HepG2 (cell line): ENCODE results near the gene OR8G1. TPM values are rescaled to one million over a fixed set of nuclear protein-coding genes. Genes with fewer than 3 reads are reported as not detected.

Source experiments
- ATAC-seq: fragments of 200-7000 bp; cut with Tn5 transposase; 3 replicates; pipeline ENCODE4 v1.9.1; 2020; ENCODE audit warnings: mild to moderate bottlenecking, moderate library complexity
- BruUV-seq: library from RNA; stranded (reverse); fragments of 400-500 nt; replicated peaks from 2 replicates; lab custom pipeline; 2021; lab: Mats Ljungman, UMichigan
- CTCF ChIA-PET: fragments of 300-600 bp; formaldehyde crosslinking; extraction: SDS; loops from one replicate; lab custom pipeline; 2021; ENCODE audit warnings: low total read pairs, inconsistent platforms, low intra/inter-chr PET ratio; lab: Yijun Ruan, JAX
- POLR2A ChIA-PET: fragments of 350-600 bp; sonication (Branson Sonifier 250); formaldehyde crosslinking; loops from one replicate; lab custom pipeline; 2020; ENCODE audit warnings: antibody characterized with exemption, inconsistent platforms; lab: Yijun Ruan, JAX
- DNase-seq: peaks from one replicate; pipeline ENCODE4 v3.0.0-alpha.2; 2015; ENCODE audit warnings: low spot score
- FAIRE-seq: peaks from 3 replicates; lab custom pipeline; 2011; peaks lifted over from hg19 to GRCh38; lab: Jason Lieb, UNC
- H2AFZ ChIP-seq: one replicate; pipeline ENCODE4 v1.6.1; 2011; ENCODE audit warnings: low read length, inconsistent platforms
- H3K27ac ChIP-seq: fragments of 300-600 bp; 3 replicates; pipeline ENCODE4 v1.8.0; 2011; ENCODE audit warnings: mixed run types, mild to moderate bottlenecking, mixed read lengths, low read length, inconsistent platforms; ENCODE audit not compliant: insufficient read depth; ENCODE audit errors: extremely low read length
- H3K27me3 ChIP-seq, 2 experiments: fragments of 200-600 bp in 1 of 2; 2 replicates in 1 of 2; 3 replicates in 1 of 2; pipeline versions ENCODE4 v1.6.0 to v1.8.0; 2011; ENCODE audit warnings: low read length in 2 of 2, mild to moderate bottlenecking in 2 of 2, moderate library complexity in 2 of 2, inconsistent platforms in 1 of 2; ENCODE audit not compliant: insufficient read depth in 2 of 2, control insufficient read depth in 1 of 2
- H3K36me3 ChIP-seq, 2 experiments: fragments of 200-600 bp in 1 of 2; replicated peaks in 1 of 2; 2 replicates in 1 of 2; 3 replicates in 1 of 2; pipeline versions ENCODE4 v1.5.1 to v1.8.0; 2011; ENCODE audit warnings: low read length in 2 of 2, inconsistent platforms in 1 of 2; ENCODE audit not compliant: insufficient read depth in 2 of 2, control insufficient read depth in 1 of 2
- H3K4me1 ChIP-seq: 2 replicates; pipeline ENCODE4 v1.5.1; 2012; ENCODE audit warnings: low read length, inconsistent platforms; ENCODE audit not compliant: insufficient read depth
- H3K4me2 ChIP-seq: 2 replicates; pipeline ENCODE4 v1.6.0; 2011; ENCODE audit warnings: low read depth, low read length, inconsistent platforms
- H3K4me3 ChIP-seq, 3 experiments: fragments of 200-600 bp in 1 of 3; sonication (generic), shearing (Covaris generic) in 1 of 3; replicated peaks in 1 of 3; 2 replicates each; pipeline ENCODE4 v1.5.1; 2011 to 2016; ENCODE audit warnings: low read length in 3 of 3, inconsistent platforms in 2 of 3, low read depth in 2 of 3, mild to moderate bottlenecking in 2 of 3, control low read depth in 1 of 3, mixed read lengths in 1 of 3; ENCODE audit not compliant: insufficient read depth in 1 of 3
- H3K79me2 ChIP-seq: one replicate; pipeline ENCODE4 v1.6.1; 2011; ENCODE audit warnings: low read length, inconsistent platforms; ENCODE audit not compliant: insufficient read depth
- H3K9ac ChIP-seq: 2 replicates; pipeline ENCODE4 v1.6.0; 2011; ENCODE audit warnings: mild to moderate bottlenecking, low read depth, low read length, inconsistent platforms; ENCODE audit not compliant: insufficient read depth
- H3K9me3 ChIP-seq: 2 replicates; pipeline ENCODE4 v1.5.1; 2012; ENCODE audit warnings: mild to moderate bottlenecking, low read length
- H4K20me1 ChIP-seq: 2 replicates; pipeline ENCODE4 v1.6.0; 2011; ENCODE audit warnings: inconsistent platforms, mild to moderate bottlenecking, low read length, moderate library complexity; ENCODE audit not compliant: insufficient read depth
- BHLHE40 ChIP-seq: IDR thresholded peaks from 2 replicates; pipeline ENCODE4 v1.6.1; 2011; ENCODE audit warnings: low read length, improper control_type of control experiment
- HCFC1 ChIP-seq: fragments of 150-350 bp; IDR thresholded peaks from 2 replicates; pipeline ENCODE4 v1.6.1; 2014; ENCODE audit warnings: low read depth, low read length
- HDAC2 ChIP-seq: sonication (generic); formaldehyde crosslinking; IDR thresholded peaks from 2 replicates; pipeline ENCODE4 v1.4.0; 2020; ENCODE audit warnings: missing genetic modification reagents
- MZF1 ChIP-seq: sonication (generic); formaldehyde crosslinking; IDR thresholded peaks from 2 replicates; pipeline ENCODE4 v1.8.1; 2023; ENCODE audit warnings: mild to moderate bottlenecking, missing genetic modification reagents, borderline replicate concordance
- RBM39 ChIP-seq: fragments of 200-400 bp; formaldehyde crosslinking; IDR thresholded peaks from one replicate; pipeline ENCODE4 v1.6.1; 2018; ENCODE audit warnings: antibody characterized with exemption, mild to moderate bottlenecking, low read depth, low read length; ENCODE audit not compliant: poor library complexity, severe bottlenecking
- SMC3 ChIP-seq: IDR thresholded peaks from 2 replicates; pipeline ENCODE4 v1.6.1; 2011; ENCODE audit warnings: low read length, improper control_type of control experiment
- STAG1 ChIP-seq: sonication (generic); formaldehyde crosslinking; IDR thresholded peaks from 2 replicates; pipeline ENCODE4 v1.4.0; 2020; ENCODE audit warnings: missing genetic modification reagents
- ZBTB7A ChIP-seq: sonication (generic); formaldehyde crosslinking; IDR thresholded peaks from 2 replicates; pipeline ENCODE4 v1.8.0; 2022; ENCODE audit warnings: mild to moderate bottlenecking, missing genetic modification reagents
- ZMAT5 ChIP-seq: sonication (generic); formaldehyde crosslinking; IDR thresholded peaks from 2 replicates; pipeline ENCODE4 v1.5.0; 2020; ENCODE audit warnings: mild to moderate bottlenecking, low read depth, missing genetic modification reagents, borderline replicate concordance
- ZNF205 ChIP-seq: IDR thresholded peaks from 2 replicates; pipeline ENCODE4 v1.6.1; 2018; ENCODE audit warnings: missing biosample characterization, missing genetic modification reagents
- ZNF235 ChIP-seq: sonication (generic); formaldehyde crosslinking; IDR thresholded peaks from 2 replicates; pipeline ENCODE4 v1.8.1; 2023; ENCODE audit warnings: mild to moderate bottlenecking, missing genetic modification reagents, borderline replicate concordance
- ZNF776 ChIP-seq: sonication (generic); formaldehyde crosslinking; IDR thresholded peaks from 2 replicates; pipeline ENCODE4 v1.4.0; 2020; ENCODE audit warnings: mild to moderate bottlenecking, missing genetic modification reagents
- ZNF839 ChIP-seq: sonication (generic); formaldehyde crosslinking; IDR thresholded peaks from 2 replicates; pipeline ENCODE4 v1.4.0; 2020; ENCODE audit warnings: missing genetic modification reagents, mild to moderate bottlenecking, borderline replicate concordance
- ZNF883 ChIP-seq: sonication (generic); formaldehyde crosslinking; IDR thresholded peaks from 2 replicates; pipeline ENCODE4 v1.5.1; 2020; ENCODE audit warnings: mild to moderate bottlenecking, missing genetic modification reagents; ENCODE audit errors: not compliant biosample characterization
- WGBS: methylation state at CpG from one replicate; pipeline ENCODE4 v1.1.6; 2017; ENCODE audit warnings: low lambda C conversion rate; 5-methylcytosine and 5-hydroxymethylcytosine counted together
- in situ Hi-C: cut with HindIII; loops from 2 replicates; pipeline ENCODE4 v1.10.0; 2017; ENCODE audit warnings: low pct_unique_long_range_greater_than_20kb; ENCODE audit not compliant: extremely low pct_ligation_motif_present
- intact Hi-C: fragments of 100-400 bp; cut with micrococcal nuclease; formaldehyde crosslinking; loops from one replicate; pipeline ENCODE4 v1.10.0; 2022; ENCODE audit not compliant: unreplicated experiment
- polyA plus RNA-seq, 8 experiments: library from polyadenylated mRNA; depleted of rRNA in 3 of 8; stranded (reverse) in 7 of 8; unstranded in 1 of 8; fragments of >200 nt; fragmentation: Illumina TruSeq in 4 of 8; extraction: Trizol in 4 of 8; gene quantifications; 2 replicates each; pipeline versions ENCODE4 v1.2.1 to v1.2.3, GENCODE V29; 2011 to 2016; ENCODE audit warnings: low read depth in 4 of 8, missing spikeins in 1 of 8, mixed read lengths in 1 of 8; ENCODE audit not compliant: insufficient read depth in 1 of 8
- total RNA-seq, 5 experiments: library from RNA; depleted of rRNA; stranded (reverse); fragments of >200 nt; fragmentation: Illumina TruSeq; extraction: Trizol; gene quantifications; 2 replicates each; pipeline ENCODE4 v1.2.3, GENCODE V29; 2016; ENCODE audit warnings: low read depth in 1 of 5
- TF ChIP-seq, protein P1 (sequence below): sonication (generic); formaldehyde crosslinking; IDR thresholded peaks from 2 replicates; pipeline ENCODE4 v1.5.0; 2020; ENCODE audit warnings: mild to moderate bottlenecking, missing genetic modification reagents, moderate library complexity

Gene OR8G1
- total and polyA plus RNA-seq, 2 of the 13 experiments (the other 11 are each of a cell fraction or from before 2014, with no cell fraction given): not detected

GRCh38 chr11:124195189-124195734 lies 45.6 kb upstream of the OR8G1 start:
- ATAC-seq (peak; percentile 94), DNase-seq (peak; percentile 50), FAIRE-seq (peak; percentile 73)
- Histone ChIP-seq H3K4me3 (no peak overlapping the region), H3K9ac (no peak overlapping the region), H2AFZ (no peak overlapping the region), H3K4me2 (no peak overlapping the region), H3K27ac (no peak overlapping the region), H4K20me1 (no peaks in the 10 kb centered on the region), H3K79me2 (no peaks in the 10 kb centered on the region), H3K4me1 (no peaks in the 10 kb centered on the region), H3K27me3 (no peaks in the 10 kb centered on the region), H3K9me3 (no peaks in the 10 kb centered on the region), H3K36me3 (no peaks in the 10 kb centered on the region)
- intact Hi-C loops: loop anchor here (1.0 kb wide), 1 partner anchor 124 kb away; no protein-coding TSS in a partner anchor
- ChIA-PET POLR2A (no interaction called here), CTCF (interaction anchor here (1.6 to 2.5 kb wide), 2 partner anchors 87 to 124 kb away, joined by 4 to 38 read pairs; no protein-coding TSS in a partner anchor)
- WGBS: 2% methylated on average over 4 of the region's 4 CpGs
- BruUV-seq: no TSS peak
- TF ChIP-seq SMC3 (peak; percentile 71), HDAC2 (CRISPR knock-in tag) (no peak), STAG1 (CRISPR knock-in tag) (peak; percentile 75)
- TF ChIP-seq, protein P1, sequence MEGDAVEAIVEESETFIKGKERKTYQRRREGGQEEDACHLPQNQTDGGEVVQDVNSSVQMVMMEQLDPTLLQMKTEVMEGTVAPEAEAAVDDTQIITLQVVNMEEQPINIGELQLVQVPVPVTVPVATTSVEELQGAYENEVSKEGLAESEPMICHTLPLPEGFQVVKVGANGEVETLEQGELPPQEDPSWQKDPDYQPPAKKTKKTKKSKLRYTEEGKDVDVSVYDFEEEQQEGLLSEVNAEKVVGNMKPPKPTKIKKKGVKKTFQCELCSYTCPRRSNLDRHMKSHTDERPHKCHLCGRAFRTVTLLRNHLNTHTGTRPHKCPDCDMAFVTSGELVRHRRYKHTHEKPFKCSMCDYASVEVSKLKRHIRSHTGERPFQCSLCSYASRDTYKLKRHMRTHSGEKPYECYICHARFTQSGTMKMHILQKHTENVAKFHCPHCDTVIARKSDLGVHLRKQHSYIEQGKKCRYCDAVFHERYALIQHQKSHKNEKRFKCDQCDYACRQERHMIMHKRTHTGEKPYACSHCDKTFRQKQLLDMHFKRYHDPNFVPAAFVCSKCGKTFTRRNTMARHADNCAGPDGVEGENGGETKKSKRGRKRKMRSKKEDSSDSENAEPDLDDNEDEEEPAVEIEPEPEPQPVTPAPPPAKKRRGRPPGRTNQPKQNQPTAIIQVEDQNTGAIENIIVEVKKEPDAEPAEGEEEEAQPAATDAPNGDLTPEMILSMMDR (CRISPR knock-in tag): peak; percentile 84
- in situ Hi-C loops: loop anchor here (5.0 kb wide), 1 partner anchor 118 kb away; no protein-coding TSS in a partner anchor

DNA sequence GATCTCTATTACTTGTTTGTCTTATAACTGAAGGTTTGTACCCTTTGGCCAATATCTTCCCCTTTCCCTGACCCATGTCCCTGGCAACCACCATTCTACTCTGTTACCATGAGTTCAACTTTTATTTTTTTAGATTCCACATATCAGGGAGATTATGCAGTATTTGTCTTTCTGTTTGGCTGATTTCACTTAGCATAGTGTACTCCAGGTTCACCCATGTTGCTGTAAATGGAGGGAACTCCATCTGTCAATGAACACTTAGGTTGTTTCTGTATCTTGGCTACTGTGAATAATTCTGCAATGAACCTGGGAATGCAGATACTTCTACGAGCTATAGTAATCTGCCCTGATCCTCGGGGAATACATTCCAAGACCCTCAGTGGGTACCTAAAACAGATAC lies 42.9 kb upstream of the OR8G1 start:
- 0% methylated on average over 2 of the region's 2 CpGs for WGBS
- BruUV-seq: no TSS peak
- no peaks in the 10 kb centered on the region for H3K9me3 ChIP-seq
- H2AFZ ChIP-seq: no peak overlapping the region
- FAIRE-seq: no peak
- H3K36me3 ChIP-seq: no peaks in the 10 kb centered on the region
- no peaks in the 10 kb centered on the region for H3K4me1 ChIP-seq
- CTCF ChIA-PET: no interaction called here
- no peak overlapping the region for H3K9ac ChIP-seq
- in situ Hi-C loops: loop anchor here (5.0 kb wide), 1 partner anchor 121 kb away; no protein-coding TSS in a partner anchor
- H3K79me2 ChIP-seq: no peaks in the 10 kb centered on the region
- no peak overlapping the region for H3K4me3 ChIP-seq
- no peak overlapping the region for H3K4me2 ChIP-seq
- H3K27ac ChIP-seq: no peak overlapping the region
- intact Hi-C loops: no loop called here
- no peak for ATAC-seq
- TF ChIP-seq ZMAT5 (CRISPR knock-in tag) (no peak), ZNF883 (CRISPR knock-in tag) (no peak), RBM39 (no peak), BHLHE40 (no peak), ZNF235 (CRISPR knock-in tag) (no peak), ZNF205 (CRISPR knock-in tag) (no peak), ZNF839 (CRISPR knock-in tag) (no peak), ZBTB7A (CRISPR knock-in tag) (no peak), MZF1 (CRISPR knock-in tag) (no peak), HCFC1 (no peak), ZNF776 (CRISPR knock-in tag) (no peak)
- DNase-seq: no peak
- POLR2A ChIA-PET: no interaction called here
- no peaks in the 10 kb centered on the region for H4K20me1 ChIP-seq
- H3K27me3 ChIP-seq: no peaks in the 10 kb centered on the region
